GM12865 (cell line): ENCODE measurements around the gene DCLK2.

Experiments
- DNase-seq: peaks from one replicate; pipeline ENCODE4 v3.0.0; 2010; ENCODE audit warnings: low read depth
- H3K4me3 ChIP-seq: 2 replicates; pipeline ENCODE4 v1.5.1; 2011; ENCODE audit warnings: mild to moderate bottlenecking, low read depth, low read length, control low read depth
- CTCF ChIP-seq: IDR thresholded peaks from 2 replicates; pipeline ENCODE4 v1.5.1; 2011; ENCODE audit warnings: low read length, control low read depth, low read depth, inconsistent platforms; ENCODE audit not compliant: insufficient read depth; ENCODE audit errors: missing control alignments

Gene DCLK2

GRCh38 chr4:150224896-150225591, 146.8 kb downstream of the DCLK2 start:
- DNase-seq: no peak
- no peak overlapping the region for H3K4me3 ChIP-seq

GRCh38 chr4:150229520-150229919, 151.3 kb downstream of the DCLK2 start:
- no peak for DNase-seq
- TF ChIP-seq CTCF: no peak
- H3K4me3 ChIP-seq: no peak overlapping the region

More at GRCh38 chr4:150224896-150225591, 146.8 kb downstream of the DCLK2 start:
- TF ChIP-seq CTCF: no peak

GRCh38 chr4:150230561-150230960, 152.3 kb downstream of the DCLK2 start:
- no peak for DNase-seq
- no peak for TF ChIP-seq CTCF
- H3K4me3 ChIP-seq: no peak overlapping the region

- no peak for TF ChIP-seq CTCF
- no peak for DNase-seq
- no peak overlapping the region for H3K4me3 ChIP-seq
These were observed 153.0 kb downstream of the DCLK2 start for GRCh38 chr4:150231107-150231770.

- no peak for DNase-seq
- no peak overlapping the region for H3K4me3 ChIP-seq
- no peak for TF ChIP-seq CTCF
These were observed 153.8 kb downstream of the DCLK2 start for GRCh38 chr4:150232029-150232428.

GRCh38 chr4:150234246-150234645, 156.0 kb downstream of the DCLK2 start:
- no peak for DNase-seq
- H3K4me3 ChIP-seq: no peak overlapping the region
- TF ChIP-seq CTCF: no peak

GRCh38 chr4:150235317-150235716, 157.1 kb downstream of the DCLK2 start:
- H3K4me3 ChIP-seq: no peak overlapping the region
- no peak for DNase-seq
- TF ChIP-seq CTCF: no peak
